Measurements from ENCODE around the gene KCTD5. TPM values are rescaled to one million over a fixed set of nuclear protein-coding genes. Genes with fewer than 3 reads are reported as not detected.
"Not testable (repeated sequence)": the region's sequence is repeated elsewhere in the genome, so short reads cannot be mapped to it uniquely, and the experiment has no call there.

Gene KCTD5
- polyA plus RNA-seq, 1 donor from 2014 or later: 42.7 TPM

GRCh38 chr16:2657803-2658202 is 24.5 kb upstream of the KCTD5 start:
- not testable (repeated sequence) for H3K27me3 ChIP-seq (ENCODE audit: insufficient read depth, low read depth, low read length); H3K27ac ChIP-seq (ENCODE audit: low read length); H3K9me3 ChIP-seq (ENCODE audit: low read length); H3K4me3 ChIP-seq (ENCODE audit: low read length); H3F3A ChIP-seq (ENCODE audit: insufficient read depth, low read length, poor library complexity, severe bottlenecking); H3K36me3 ChIP-seq (ENCODE audit: insufficient read depth, low read length); H3K9me2 ChIP-seq (ENCODE audit: insufficient read depth, low read length); H3K9ac ChIP-seq (ENCODE audit: low read length); H3K79me2 ChIP-seq (replicated peaks; ENCODE audit: insufficient read depth, low read length); H2AFZ ChIP-seq (ENCODE audit: low read depth, low read length); H3K4me2 ChIP-seq (ENCODE audit: low read length); H4K20me1 ChIP-seq (ENCODE audit: insufficient read depth)

DNA sequence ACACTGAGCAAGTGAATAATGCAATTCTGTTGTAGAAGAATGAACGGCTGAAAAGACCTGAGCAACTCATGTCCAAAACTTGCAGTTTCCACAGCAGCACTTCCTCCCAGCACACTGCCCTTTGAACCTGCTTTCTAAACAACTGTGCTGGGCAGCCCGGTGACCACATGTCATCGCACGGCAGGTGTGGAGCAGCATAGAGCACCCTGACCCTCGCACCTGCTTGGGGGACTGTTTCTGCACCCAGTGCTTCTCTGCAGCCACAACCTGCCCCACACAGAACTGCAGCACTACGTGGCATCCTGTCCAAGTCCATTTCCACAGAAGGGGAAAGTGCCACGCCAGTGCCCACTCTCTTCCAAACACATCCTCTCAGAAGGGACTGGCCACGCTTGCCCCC is 22.8 kb upstream of the KCTD5 start:
- not testable (repeated sequence) for H3K9me3 ChIP-seq (ENCODE audit: low read length); H3K4me2 ChIP-seq (ENCODE audit: low read length); H3K27ac ChIP-seq (ENCODE audit: low read length); H3F3A ChIP-seq (ENCODE audit: insufficient read depth, low read length, poor library complexity, severe bottlenecking); H3K9me2 ChIP-seq (ENCODE audit: insufficient read depth, low read length); H3K79me2 ChIP-seq (replicated peaks; ENCODE audit: insufficient read depth, low read length); H3K9ac ChIP-seq (ENCODE audit: low read length); H3K36me3 ChIP-seq (ENCODE audit: insufficient read depth, low read length); H3K4me3 ChIP-seq (ENCODE audit: low read length); H3K27me3 ChIP-seq (ENCODE audit: insufficient read depth, low read depth, low read length); H4K20me1 ChIP-seq (ENCODE audit: insufficient read depth); H2AFZ ChIP-seq (ENCODE audit: low read depth, low read length)

DNA sequence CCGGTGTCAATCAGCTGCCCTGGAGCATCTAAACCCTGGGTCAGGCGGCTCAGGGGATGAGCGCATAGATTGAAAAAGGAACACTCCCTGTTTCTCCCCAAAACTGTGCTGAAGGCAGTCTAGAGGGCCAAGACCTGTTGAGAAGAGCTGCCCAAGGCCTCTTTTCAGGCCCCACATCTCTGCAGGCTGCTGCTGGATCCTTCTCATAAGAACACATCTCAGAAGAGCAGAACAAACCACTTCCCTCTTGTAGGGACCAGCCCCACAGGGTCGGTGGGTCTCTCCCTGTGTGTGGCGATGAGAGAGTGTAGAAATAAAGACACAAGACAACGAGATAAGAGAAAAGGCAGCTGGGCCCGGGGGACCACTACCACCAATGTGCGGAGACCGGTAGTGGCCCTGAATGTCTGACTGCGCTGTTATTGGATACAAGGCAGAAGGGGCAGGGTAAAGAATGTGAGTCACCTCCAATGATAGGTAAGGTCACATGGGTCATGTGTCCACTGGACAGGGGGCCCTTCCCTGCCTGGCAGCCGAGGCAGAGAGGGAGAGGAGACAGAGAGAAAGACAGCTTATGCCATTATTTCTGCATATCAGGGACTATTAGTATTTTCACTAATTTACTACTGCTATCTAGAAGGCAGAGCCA is 22.2 kb upstream of the KCTD5 start:
- not testable (repeated sequence) for H3K4me2 ChIP-seq (ENCODE audit: low read length); H3K79me2 ChIP-seq (replicated peaks; ENCODE audit: insufficient read depth, low read length); H3K9me3 ChIP-seq (ENCODE audit: low read length); H4K20me1 ChIP-seq (ENCODE audit: insufficient read depth); H3K9me2 ChIP-seq (ENCODE audit: insufficient read depth, low read length); H2AFZ ChIP-seq (ENCODE audit: low read depth, low read length); H3K27me3 ChIP-seq (ENCODE audit: insufficient read depth, low read depth, low read length); H3K27ac ChIP-seq (ENCODE audit: low read length); H3K9ac ChIP-seq (ENCODE audit: low read length); H3F3A ChIP-seq (ENCODE audit: insufficient read depth, low read length, poor library complexity, severe bottlenecking); H3K36me3 ChIP-seq (ENCODE audit: insufficient read depth, low read length); H3K4me3 ChIP-seq (ENCODE audit: low read length)

GRCh38 chr16:2660755-2661373 is 21.5 kb upstream of the KCTD5 start:
- H3K27me3 ChIP-seq (ENCODE audit: insufficient read depth, low read depth, low read length); H3K36me3 ChIP-seq (ENCODE audit: insufficient read depth, low read length); H3K79me2 ChIP-seq (replicated peaks; ENCODE audit: insufficient read depth, low read length); H3K9ac ChIP-seq (ENCODE audit: low read length); H4K20me1 ChIP-seq (ENCODE audit: insufficient read depth); H3K9me2 ChIP-seq (ENCODE audit: insufficient read depth, low read length); H3F3A ChIP-seq (ENCODE audit: insufficient read depth, low read length, poor library complexity, severe bottlenecking); H3K9me3 ChIP-seq (ENCODE audit: low read length); H3K4me2 ChIP-seq (ENCODE audit: low read length); H2AFZ ChIP-seq (ENCODE audit: low read depth, low read length); H3K4me3 ChIP-seq (ENCODE audit: low read length); H3K27ac ChIP-seq (ENCODE audit: low read length): not testable (repeated sequence)
- peak; percentile 59 for TF ChIP-seq SMC3 (conservative IDR thresholded peaks at IDR 0.05; ENCODE audit: poor library complexity)
- TF ChIP-seq, protein P1, sequence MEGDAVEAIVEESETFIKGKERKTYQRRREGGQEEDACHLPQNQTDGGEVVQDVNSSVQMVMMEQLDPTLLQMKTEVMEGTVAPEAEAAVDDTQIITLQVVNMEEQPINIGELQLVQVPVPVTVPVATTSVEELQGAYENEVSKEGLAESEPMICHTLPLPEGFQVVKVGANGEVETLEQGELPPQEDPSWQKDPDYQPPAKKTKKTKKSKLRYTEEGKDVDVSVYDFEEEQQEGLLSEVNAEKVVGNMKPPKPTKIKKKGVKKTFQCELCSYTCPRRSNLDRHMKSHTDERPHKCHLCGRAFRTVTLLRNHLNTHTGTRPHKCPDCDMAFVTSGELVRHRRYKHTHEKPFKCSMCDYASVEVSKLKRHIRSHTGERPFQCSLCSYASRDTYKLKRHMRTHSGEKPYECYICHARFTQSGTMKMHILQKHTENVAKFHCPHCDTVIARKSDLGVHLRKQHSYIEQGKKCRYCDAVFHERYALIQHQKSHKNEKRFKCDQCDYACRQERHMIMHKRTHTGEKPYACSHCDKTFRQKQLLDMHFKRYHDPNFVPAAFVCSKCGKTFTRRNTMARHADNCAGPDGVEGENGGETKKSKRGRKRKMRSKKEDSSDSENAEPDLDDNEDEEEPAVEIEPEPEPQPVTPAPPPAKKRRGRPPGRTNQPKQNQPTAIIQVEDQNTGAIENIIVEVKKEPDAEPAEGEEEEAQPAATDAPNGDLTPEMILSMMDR (IDR thresholded peaks at IDR 0.05; ENCODE audit: poor library complexity, severe bottlenecking): peak; percentile 65

Data from neural cell (in vitro differentiated cells).